GM10248 (cell line): ENCODE measurements around the gene BICDL2.

ENCODE experiments used
- CTCF ChIA-PET: fragments of 300-600 bp; sonication (Branson Sonifier 250); formaldehyde crosslinking; extraction: SDS; loops from one replicate; lab custom pipeline; 2021; ENCODE audit warnings: antibody characterized with exemption; lab: Yijun Ruan, JAX
- POLR2A ChIA-PET: fragments of 350-650 bp; sonication (Branson Sonifier 250); formaldehyde crosslinking; extraction: SDS; loops from one replicate; lab custom pipeline; 2020; ENCODE audit warnings: antibody characterized with exemption; lab: Yijun Ruan, JAX
- DNase-seq: peaks from one replicate; pipeline ENCODE4 v3.0.0; 2012; ENCODE audit errors: extremely low spot score
- CTCF ChIP-seq: IDR thresholded peaks from 2 replicates; pipeline ENCODE4 v1.5.1; 2012; ENCODE audit warnings: mild to moderate bottlenecking, low read depth; ENCODE audit errors: extremely low read depth, missing control alignments, control extremely low read depth

BICDL2 gene

GRCh38 chr16:3047387-3047720 is 10.6 kb upstream of the BICDL2 start:
- ChIA-PET CTCF (interaction anchor here (1.0 to 5.4 kb wide), 8 partner anchors 11 to 179 kb away, joined by 3 to 48 read pairs (median 9); no protein-coding TSS in a partner anchor), POLR2A (no interaction called here)
- DNase-seq = peak; percentile 18
- no peak for TF ChIP-seq CTCF

- TF ChIP-seq CTCF = no peak
- CTCF ChIA-PET = interaction anchor here (1.6 to 5.4 kb wide), 6 partner anchors 12 to 103 kb away, joined by 4 to 48 read pairs (median 11); no protein-coding TSS in a partner anchor
- POLR2A ChIA-PET = no interaction called here
- peak; percentile 45 for DNase-seq
These were observed 10.1 kb upstream of the BICDL2 start for GRCh38 chr16:3046641-3047386.

- peak; percentile 74 for DNase-seq
- POLR2A ChIA-PET = no interaction called here
- CTCF ChIA-PET = interaction anchor here (0.6 to 8.9 kb wide), 3 partner anchors 13 to 14 kb away, joined by 3 to 140 read pairs (median 3); no protein-coding TSS in a partner anchor
- TF ChIP-seq CTCF = no peak
These were observed 9.3 kb upstream of the BICDL2 start, which contains the start of gene MMP25 for GRCh38 chr16:3045758-3046640. Gene MMP25, plus strand, starts transcription at chr16:3046561. Its CDS starts 357 bp downstream, at chr16:3046918.

GRCh38 chr16:3044708-3045107 is 8.0 kb upstream of the BICDL2 start:
- ChIA-PET POLR2A (no interaction called here), CTCF (interaction anchor here (1.2 to 8.9 kb wide), 3 partner anchors 13 to 85 kb away, joined by 3 to 140 read pairs (median 3); no protein-coding TSS in a partner anchor)
- no peak for TF ChIP-seq CTCF
- no peak for DNase-seq

GRCh38 chr16:3042376-3042775 is 5.6 kb upstream of the BICDL2 start:
- ChIA-PET POLR2A (interaction anchor here (0.6 kb wide), 1 partner anchor 11 kb away, joined by 3 read pairs; no protein-coding TSS in a partner anchor), CTCF (interaction anchor here (0.8 to 8.9 kb wide), 3 partner anchors 11 to 23 kb away, joined by 3 to 140 read pairs (median 8); partner anchors contain the start of gene TNFRSF12A)
- TF ChIP-seq CTCF = no peak

GRCh38 chr16:3038896-3039295 is 2.2 kb upstream of the BICDL2 start:
- TF ChIP-seq CTCF = no peak
- POLR2A ChIA-PET = no interaction called here

More at GRCh38 chr16:3042376-3042775, 5.6 kb upstream of the BICDL2 start:
- no peak for DNase-seq

More at GRCh38 chr16:3038896-3039295, 2.2 kb upstream of the BICDL2 start:
- CTCF ChIA-PET = interaction anchor here (0.9 to 8.9 kb wide), 6 partner anchors 7 to 91 kb away, joined by 3 to 140 read pairs (median 5); no protein-coding TSS in a partner anchor
- no peak for DNase-seq
